ENCODE results near the gene CACNB1. TPM values are rescaled to one million over a fixed set of nuclear protein-coding genes. Genes with fewer than 3 reads are reported as not detected.
"Not testable (repeated sequence)": the region's sequence is repeated elsewhere in the genome, so short reads cannot be mapped to it uniquely, and the experiment has no call there.

CACNB1 gene
- total RNA-seq, 2 experiments from 2014 or later = 5.3 to 5.9 TPM

DNA sequence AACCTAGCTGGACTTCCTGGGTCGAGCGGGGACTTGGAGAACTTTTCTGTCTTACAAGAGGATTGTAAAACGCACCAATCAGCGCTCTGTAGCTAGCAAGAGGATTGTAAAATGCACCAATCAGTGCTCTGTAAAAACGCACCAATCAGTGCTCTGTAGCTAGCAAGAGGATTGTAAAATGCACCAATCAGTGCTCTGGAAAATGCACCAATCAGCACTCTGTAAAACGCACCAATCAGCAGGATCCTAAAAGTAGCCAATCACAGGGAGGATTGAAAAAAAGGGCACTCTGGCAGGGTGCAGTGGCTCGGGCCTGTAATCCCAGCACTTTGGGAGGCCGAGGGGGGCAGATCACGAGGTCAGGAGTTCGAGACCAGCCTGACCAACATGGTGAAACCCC, 29.0 kb downstream of the CACNB1 start:
- intact Hi-C loops (cut with micrococcal nuclease) = loop anchor here (5.0 kb wide), 1 partner anchor 69 kb away; no protein-coding TSS in a partner anchor
- H3K4me1 Mint-ChIP-seq (ENCODE audit: low read depth) = peaks cover 19% of the 10 kb centered on the region
- not testable (repeated sequence) for H3K4me3 Mint-ChIP-seq; H3K27ac Mint-ChIP-seq; H3K9me3 Mint-ChIP-seq; H3K36me3 Mint-ChIP-seq (ENCODE audit: low read depth); DNase-seq
- CTCF ChIA-PET = interaction anchor here (0.6 to 5.4 kb wide), 4 partner anchors 9 to 427 kb away, joined by 3 to 69 read pairs (median 3); partner anchors contain the start of gene PLXDC1
- H3K27me3 Mint-ChIP-seq (ENCODE audit: low read depth) = peaks cover 23% of the 10 kb centered on the region

GRCh38 chr17:39167476-39167875, 30.0 kb downstream of the CACNB1 start:
- H3K36me3 Mint-ChIP-seq (ENCODE audit: low read depth) = no peaks in the 10 kb centered on the region
- H3K4me1 Mint-ChIP-seq (ENCODE audit: low read depth) = peaks cover 16% of the 10 kb centered on the region
- DNase-seq = no peak
- H3K27me3 Mint-ChIP-seq (ENCODE audit: low read depth) = peaks cover 23% of the 10 kb centered on the region
- no peak overlapping the region for H3K4me3 Mint-ChIP-seq
- intact Hi-C loops (cut with micrococcal nuclease) = loop anchor here (5.0 kb wide), 1 partner anchor 70 kb away; no protein-coding TSS in a partner anchor
- no peak overlapping the region for H3K27ac Mint-ChIP-seq
- no peaks in the 10 kb centered on the region for H3K9me3 Mint-ChIP-seq
- CTCF ChIA-PET = interaction anchor here (0.8 to 6.7 kb wide), 3 partner anchors 8 to 65 kb away, joined by 3 to 73 read pairs (median 69); partner anchors contain the start of gene PLXDC1

DNA sequence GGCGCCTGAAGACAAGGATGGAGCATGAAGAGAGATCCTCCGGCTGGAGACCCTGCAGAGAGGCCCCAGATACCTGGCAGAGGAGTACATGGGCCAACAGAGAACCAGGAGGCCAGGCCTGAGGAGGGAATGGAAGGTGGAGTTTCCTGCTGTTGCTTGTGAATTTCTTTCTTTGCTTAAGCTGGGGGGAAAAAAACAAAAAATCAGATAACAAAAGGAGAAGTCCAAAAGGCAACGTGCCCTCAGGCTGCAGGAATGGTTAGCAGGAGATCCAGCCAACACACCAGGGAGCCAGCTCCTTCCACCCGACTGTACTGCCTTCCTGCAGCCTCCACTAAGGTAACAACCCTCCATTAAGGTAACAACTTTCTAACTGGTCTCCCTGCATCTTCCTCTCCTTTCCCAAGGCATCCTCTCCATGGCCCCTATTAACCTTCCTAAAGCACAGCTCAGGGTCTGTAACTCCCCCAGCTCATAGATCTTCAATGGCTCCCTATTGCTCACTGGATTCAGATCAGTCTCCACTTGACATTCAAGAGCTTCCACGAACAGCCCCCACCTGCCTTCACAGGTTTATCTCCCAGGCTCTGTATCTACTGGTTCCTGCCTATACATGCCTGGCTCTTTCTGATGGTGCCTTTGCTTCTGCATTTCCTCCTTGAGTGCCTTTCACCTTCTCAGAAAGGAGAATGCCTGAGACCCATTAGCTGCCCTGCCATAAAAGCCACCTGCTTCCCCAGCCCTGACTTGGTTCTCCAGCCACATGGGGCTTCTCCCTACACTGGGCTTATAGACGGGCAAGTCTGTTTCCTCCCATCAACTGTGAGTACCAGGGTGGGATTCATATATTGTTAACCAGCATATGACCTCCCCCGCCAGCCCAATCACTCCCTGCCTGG, 30.8 kb downstream of the CACNB1 start:
- CTCF ChIA-PET = interaction anchor here (1.2 to 6.7 kb wide), 5 partner anchors 8 to 184 kb away, joined by 3 to 73 read pairs (median 30); partner anchors contain the start of gene PLXDC1
- peaks cover 16% of the 10 kb centered on the region for H3K4me1 Mint-ChIP-seq (ENCODE audit: low read depth)
- H3K4me3 Mint-ChIP-seq = no peak overlapping the region
- DNase-seq = no peak
- H3K9me3 Mint-ChIP-seq = no peaks in the 10 kb centered on the region
- H3K36me3 Mint-ChIP-seq (ENCODE audit: low read depth) = no peaks in the 10 kb centered on the region
- intact Hi-C loops (cut with micrococcal nuclease) = loop anchor here (5.0 kb wide), 1 partner anchor 71 kb away; no protein-coding TSS in a partner anchor
- no peak overlapping the region for H3K27ac Mint-ChIP-seq
- peaks cover 23% of the 10 kb centered on the region for H3K27me3 Mint-ChIP-seq (ENCODE audit: low read depth)

- intact Hi-C loops (cut with micrococcal nuclease) = loop anchor here (2.0 to 5.0 kb wide), 2 partner anchors 33 to 71 kb away; no protein-coding TSS in a partner anchor
- H3K27me3 Mint-ChIP-seq (ENCODE audit: low read depth) = peaks cover 23% of the 10 kb centered on the region
- H3K4me3 Mint-ChIP-seq = peak within 1 kb of the TSS; percentile 90
- H3K36me3 Mint-ChIP-seq (ENCODE audit: low read depth) = no peaks in the 10 kb centered on the region
- no peaks in the 10 kb centered on the region for H3K9me3 Mint-ChIP-seq
- CTCF ChIA-PET = interaction anchor here (0.7 to 6.7 kb wide), 8 partner anchors 9 to 216 kb away, joined by 3 to 73 read pairs (median 12); partner anchors contain the start of gene PLXDC1
- H3K4me1 Mint-ChIP-seq (ENCODE audit: low read depth) = peaks cover 16% of the 10 kb centered on the region
- no peak within 1 kb of the TSS for H3K27ac Mint-ChIP-seq
- DNase-seq = no peak
Measured at GRCh38 chr17:39165841-39166349, 31.6 kb downstream of the CACNB1 start, which contains the start of gene ARL5C. ARL5C (minus strand) TSS chr17:39166161; CDS start chr17:39165760, 401 bp downstream.

DNA sequence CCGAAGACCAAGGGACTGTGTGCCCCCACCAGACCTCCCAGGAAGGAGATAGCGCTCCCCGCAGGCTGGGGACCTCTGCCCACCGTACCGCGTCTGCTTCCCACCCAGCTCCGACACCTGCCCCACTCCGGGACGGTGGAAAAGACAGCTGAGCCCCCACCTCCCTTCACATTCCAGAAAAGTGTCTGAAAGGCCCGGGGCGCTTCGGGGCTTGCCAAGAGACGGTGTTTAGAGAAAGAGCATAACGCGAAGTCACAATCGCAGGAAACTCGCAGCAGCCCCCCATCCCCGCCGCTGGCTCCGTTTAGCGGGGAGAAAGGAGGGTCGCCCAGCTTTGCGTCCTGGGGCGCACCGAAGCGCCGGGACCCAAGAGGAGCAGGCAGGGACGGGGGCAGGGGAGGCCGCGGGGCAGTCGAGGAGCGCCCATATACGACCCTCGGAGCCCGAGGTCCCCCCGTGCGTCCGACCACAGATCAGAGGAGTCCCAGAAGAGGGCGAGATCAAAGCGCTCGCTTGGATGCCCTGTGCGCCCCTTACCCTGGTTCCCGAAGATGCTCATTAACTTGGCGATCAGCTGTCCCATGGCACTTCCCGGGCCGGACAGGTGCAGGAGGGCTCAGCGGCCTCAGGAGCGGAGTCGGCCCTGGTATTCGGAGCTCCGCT, 32.2 kb downstream of the CACNB1 start:
- CTCF ChIA-PET = interaction anchor here (0.5 to 6.7 kb wide), 42 partner anchors 9 to 1641 kb away, joined by 3 to 73 read pairs (median 4); partner anchors contain the start of genes PLXDC1 and RPL19
- Mint-ChIP-seq H3K4me3 (peak overlapping the region; percentile 90), H3K9me3 (no peaks in the 10 kb centered on the region), H3K27ac (no peak overlapping the region), H3K27me3 (ENCODE audit: low read depth) (peaks cover 23% of the 10 kb centered on the region), H3K4me1 (ENCODE audit: low read depth) (peaks cover 16% of the 10 kb centered on the region), H3K36me3 (ENCODE audit: low read depth) (no peaks in the 10 kb centered on the region)
- intact Hi-C loops (cut with micrococcal nuclease) = loop anchor here (2.0 to 5.0 kb wide), 2 partner anchors 33 to 72 kb away; no protein-coding TSS in a partner anchor
- DNase-seq = no peak

GRCh38 chr17:39164675-39165143, 32.8 kb downstream of the CACNB1 start:
- no peaks in the 10 kb centered on the region for H3K9me3 Mint-ChIP-seq
- peak overlapping the region; percentile 90 for H3K4me3 Mint-ChIP-seq
- peaks cover 23% of the 10 kb centered on the region for H3K27me3 Mint-ChIP-seq (ENCODE audit: low read depth)
- no peak overlapping the region for H3K27ac Mint-ChIP-seq
- no peaks in the 10 kb centered on the region for H3K36me3 Mint-ChIP-seq (ENCODE audit: low read depth)
- CTCF ChIA-PET = interaction anchor here (0.5 to 6.7 kb wide), 42 partner anchors 9 to 1641 kb away, joined by 3 to 73 read pairs (median 4); partner anchors contain the start of genes PLXDC1 and RPL19
- intact Hi-C loops (cut with micrococcal nuclease) = loop anchor here (1.0 to 5.0 kb wide), 3 partner anchors 11 to 73 kb away; no protein-coding TSS in a partner anchor
- peak; percentile 83 for DNase-seq
- H3K4me1 Mint-ChIP-seq (ENCODE audit: low read depth) = peaks cover 16% of the 10 kb centered on the region

DNA sequence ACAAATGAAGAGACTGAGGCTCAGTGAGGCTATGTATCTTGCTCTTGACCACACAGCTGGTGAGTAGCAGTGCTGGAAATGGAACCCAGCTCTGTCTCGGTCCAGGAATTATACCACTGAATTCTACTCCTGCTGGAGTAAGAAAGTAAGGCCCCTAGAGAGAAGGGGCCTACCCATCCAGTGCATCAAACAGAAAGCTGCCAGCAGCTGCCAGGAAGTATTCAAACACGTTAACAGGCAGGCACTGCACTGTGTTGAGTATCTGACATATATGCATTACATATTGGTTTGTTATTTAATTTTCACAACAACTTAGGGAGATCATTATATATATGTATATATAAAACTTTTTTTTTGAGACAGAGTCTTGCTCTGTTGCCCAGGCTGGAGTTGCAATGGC, 35.5 kb downstream of the CACNB1 start:
- H3K4me3 Mint-ChIP-seq = no peak overlapping the region
- no peak overlapping the region for H3K27ac Mint-ChIP-seq
- intact Hi-C loops (cut with micrococcal nuclease) = no loop called here
- H3K9me3 Mint-ChIP-seq = no peaks in the 10 kb centered on the region
- DNase-seq = no peak
- no peaks in the 10 kb centered on the region for H3K36me3 Mint-ChIP-seq (ENCODE audit: low read depth)
- CTCF ChIA-PET = interaction anchor here (0.6 to 6.7 kb wide), 5 partner anchors 13 to 203 kb away, joined by 3 to 73 read pairs (median 3); no protein-coding TSS in a partner anchor
- peaks cover 12% of the 10 kb centered on the region for H3K4me1 Mint-ChIP-seq (ENCODE audit: low read depth)
- H3K27me3 Mint-ChIP-seq (ENCODE audit: low read depth) = peaks cover 16% of the 10 kb centered on the region

DNA sequence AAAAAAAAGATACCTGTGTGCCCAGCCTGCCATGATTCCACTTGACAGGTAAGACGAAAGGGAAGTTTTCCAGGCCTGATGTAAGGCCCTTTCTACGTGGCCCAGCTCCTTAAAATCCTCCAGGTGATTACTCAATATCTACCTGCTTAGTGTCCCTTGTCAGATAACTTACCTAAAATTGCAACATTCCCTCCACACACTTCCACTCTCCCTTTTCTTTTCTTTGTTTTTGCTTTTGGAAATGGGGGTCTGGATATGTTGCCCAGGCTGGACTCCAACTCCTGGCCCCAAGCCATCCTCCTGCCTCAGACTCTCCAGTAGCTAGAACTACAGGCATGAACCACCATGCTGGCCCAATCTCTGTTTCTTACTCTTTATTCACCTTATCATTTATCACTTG, 38.8 kb downstream of the CACNB1 start:
- no peak overlapping the region for H3K27ac Mint-ChIP-seq
- H3K4me3 Mint-ChIP-seq = no peak overlapping the region
- intact Hi-C loops (cut with micrococcal nuclease) = no loop called here
- H3K36me3 Mint-ChIP-seq (ENCODE audit: low read depth) = peaks cover 2% of the 10 kb centered on the region
- CTCF ChIA-PET = interaction anchor here (0.6 kb wide), 1 partner anchor 192 kb away, joined by 4 read pairs; the partner anchor contains the start of gene FBXO47
- H3K27me3 Mint-ChIP-seq (ENCODE audit: low read depth) = peaks cover 3% of the 10 kb centered on the region
- peaks cover 4% of the 10 kb centered on the region for H3K4me1 Mint-ChIP-seq (ENCODE audit: low read depth)
- no peak for DNase-seq
- H3K9me3 Mint-ChIP-seq = no peaks in the 10 kb centered on the region

DNA sequence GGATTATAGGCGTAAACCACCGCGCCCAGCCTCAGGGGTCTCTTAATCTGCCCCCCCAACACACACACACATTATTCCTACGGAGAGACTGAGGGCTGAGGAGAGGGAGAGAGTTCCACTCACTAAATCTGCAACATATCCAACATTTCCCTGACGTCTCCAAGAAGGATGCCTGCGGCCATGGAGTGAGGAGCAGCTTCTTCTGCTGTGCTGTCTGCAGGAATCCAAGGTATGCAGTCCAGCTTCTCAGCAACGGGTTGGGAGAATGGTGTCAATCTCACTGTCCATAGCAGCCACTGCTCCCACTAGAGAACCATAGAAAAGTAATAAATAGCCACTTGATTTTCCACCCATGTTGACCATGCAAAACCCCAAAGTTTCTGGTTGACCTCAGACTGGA, 41.0 kb downstream of the CACNB1 start:
- Mint-ChIP-seq H3K9me3 (no peaks in the 10 kb centered on the region), H3K36me3 (ENCODE audit: low read depth) (peaks cover 2% of the 10 kb centered on the region), H3K4me1 (ENCODE audit: low read depth) (peaks cover 20% of the 10 kb centered on the region), H3K27ac (no peak overlapping the region), H3K27me3 (ENCODE audit: low read depth) (peaks cover 4% of the 10 kb centered on the region), H3K4me3 (no peak overlapping the region)
- intact Hi-C loops (cut with micrococcal nuclease) = no loop called here
- CTCF ChIA-PET = interaction anchor here (1.9 kb wide), 1 partner anchor 8 kb away, joined by 8 read pairs; no protein-coding TSS in a partner anchor
- DNase-seq = no peak

DNA sequence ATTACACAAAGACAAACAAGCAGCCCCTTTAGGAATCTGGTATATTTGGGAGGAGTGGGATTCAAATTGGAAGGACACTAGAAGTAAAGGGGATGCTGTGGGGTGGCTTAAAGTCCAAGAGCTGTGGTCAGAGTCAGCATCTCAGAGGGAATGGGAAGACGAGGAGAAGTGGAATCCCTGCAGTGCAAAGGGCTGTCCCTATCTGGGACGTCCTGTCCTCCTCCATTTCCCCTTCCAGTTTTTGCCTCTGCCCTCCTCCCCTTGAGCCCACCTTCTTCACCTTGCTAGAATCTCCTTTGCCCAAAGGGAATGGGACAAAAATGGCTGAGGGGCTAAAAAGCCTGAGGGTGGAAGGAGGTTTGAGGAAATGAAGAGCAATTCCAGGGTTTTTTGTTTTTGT, 41.8 kb downstream of the CACNB1 start:
- Mint-ChIP-seq H3K9me3 (no peaks in the 10 kb centered on the region), H3K27me3 (ENCODE audit: low read depth) (peaks cover 4% of the 10 kb centered on the region), H3K27ac (no peak overlapping the region), H3K36me3 (ENCODE audit: low read depth) (peaks cover 2% of the 10 kb centered on the region), H3K4me1 (ENCODE audit: low read depth) (peaks cover 20% of the 10 kb centered on the region), H3K4me3 (peak overlapping the region; percentile 94)
- CTCF ChIA-PET = interaction anchor here (1.2 to 1.9 kb wide), 2 partner anchors 9 to 173 kb away, joined by 3 to 8 read pairs; no protein-coding TSS in a partner anchor
- intact Hi-C loops (cut with micrococcal nuclease) = no loop called here
- DNase-seq = no peak

DNA sequence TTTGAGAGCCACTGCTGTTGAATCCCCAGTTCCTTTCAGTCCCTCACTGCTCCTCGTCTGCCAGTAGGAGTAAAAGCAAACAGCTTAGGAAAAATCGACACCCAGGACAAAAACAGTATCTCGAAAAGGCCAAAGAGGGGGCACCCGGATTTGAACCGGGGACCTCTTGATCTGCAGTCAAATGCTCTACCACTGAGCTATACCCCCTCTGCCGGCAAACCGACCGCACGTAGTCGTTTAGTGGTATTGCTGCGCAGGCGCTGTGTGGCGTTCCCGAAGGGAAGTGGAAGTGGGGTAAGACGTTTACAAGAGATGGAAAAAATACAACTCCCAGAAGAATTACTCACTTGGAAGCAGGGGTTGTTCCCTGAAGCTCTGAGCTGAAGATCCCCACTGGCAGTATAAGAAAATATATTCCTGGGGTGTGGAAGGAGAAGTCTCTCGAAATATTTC, 43.8 kb downstream of the CACNB1 start:
- CTCF ChIA-PET = interaction anchor here (0.6 to 4.9 kb wide), 37 partner anchors 9 to 422 kb away, joined by 3 to 106 read pairs (median 5); partner anchors contain the start of genes ARL5C, FBXO47 and LASP1
- Mint-ChIP-seq H3K4me1 (ENCODE audit: low read depth) (peaks cover 27% of the 10 kb centered on the region), H3K4me3 (peak overlapping the region; percentile 94), H3K27me3 (ENCODE audit: low read depth) (peaks cover 4% of the 10 kb centered on the region), H3K9me3 (no peaks in the 10 kb centered on the region), H3K27ac (peak overlapping the region; percentile 95), H3K36me3 (ENCODE audit: low read depth) (peaks cover 2% of the 10 kb centered on the region)
- intact Hi-C loops (cut with micrococcal nuclease) = loop anchor here (1.0 to 5.0 kb wide), 13 partner anchors 11 to 596 kb away; partner anchors contain the start of genes CISD3, PIP4K2B, PSMB3 and RPL23
- peak; percentile 96 for DNase-seq
